ENCODE measurements around the gene SERPINI1. TPM values are rescaled to one million over a fixed set of nuclear protein-coding genes. Genes with fewer than 3 reads are reported as not detected.

Gene SERPINI1
- total RNA-seq, 1 experiment from 2014 or later = 6.0 TPM

GRCh38 chr3:167691366-167691765, 44.2 kb upstream of the SERPINI1 start:
- H3K9me3 Mint-ChIP-seq = no peaks in the 10 kb centered on the region
- Histone ChIP-seq H3K4me2 (ENCODE audit: insufficient read depth, insufficient read length, low read length) (no peak overlapping the region), H3K9me3 (ENCODE audit: control insufficient read depth, low read depth, low read length) (no peaks in the 10 kb centered on the region), H3K79me2 (ENCODE audit: insufficient read depth, low read length) (no peaks in the 10 kb centered on the region; the same call in 1 of the 2 replicates), H4K20me1 (ENCODE audit: control insufficient read depth, insufficient read depth, insufficient read length) (no peaks in the 10 kb centered on the region), H3K27ac (ENCODE audit: insufficient read length, low read depth, low read length) (no peak overlapping the region), H4K5ac (ENCODE audit: insufficient read length, low read depth, low read length) (no peak overlapping the region), H3K4me1 (ENCODE audit: insufficient read depth, low read length) (no peaks in the 10 kb centered on the region; the same call in 1 of the 2 replicates), H2AFZ (ENCODE audit: low read length) (no peak overlapping the region), H2BK12ac (ENCODE audit: insufficient read length, low read depth, low read length) (no peak overlapping the region), H2BK15ac (ENCODE audit: low read depth, low read length) (no peak overlapping the region), H4K8ac (replicated peaks; ENCODE audit: insufficient read length, low read depth, low read length) (no peak overlapping the region), H3K27me3 (ENCODE audit: insufficient read depth, low read length) (no peaks in the 10 kb centered on the region), H2BK5ac (ENCODE audit: insufficient read length, low read length) (no peak overlapping the region), H3K23me2 (ENCODE audit: insufficient read length, low read depth, low read length, poor library complexity, severe bottlenecking) (no peaks in the 10 kb centered on the region), H3K18ac (ENCODE audit: insufficient read length, low read depth, low read length) (no peak overlapping the region), H3K9ac (ENCODE audit: extremely low read depth, insufficient read length, low read length) (no peak overlapping the region), H3K4ac (ENCODE audit: low read depth, low read length) (no peak overlapping the region), H2BK20ac (ENCODE audit: low read depth, low read length, poor library complexity, severe bottlenecking) (no peak overlapping the region), H3K14ac (ENCODE audit: insufficient read depth, low read length) (no peak overlapping the region), H4K91ac (ENCODE audit: insufficient read length, low read depth, low read length) (no peak overlapping the region), H2AK5ac (ENCODE audit: insufficient read length, low read length) (no peak overlapping the region), H3T11ph (ENCODE audit: low read length) (no peak overlapping the region), H3K56ac (ENCODE audit: insufficient read length, low read depth, low read length) (no peak overlapping the region), H2BK120ac (ENCODE audit: low read depth, low read length, poor library complexity, severe bottlenecking) (no peak overlapping the region), H3K23ac (ENCODE audit: insufficient read length, low read depth, low read length) (no peak overlapping the region), H3K79me1 (ENCODE audit: insufficient read depth, low read depth, low read length, poor library complexity, severe bottlenecking) (no peaks in the 10 kb centered on the region)
- WGBS (ENCODE audit: extremely low coverage, insufficient read length, low lambda C conversion rate) = no CpG with 5 or more reads among the region's 3 CpGs
- peak overlapping the region in 1 of 3 experiments; percentile 46; a peak in 1 of 7 replicates for H3K27ac Mint-ChIP-seq
- no peak for DNase-seq
- peaks cover 3 to 38% (median 22%) of the 10 kb centered on the region in 3 experiments; a peak in 6 of 7 replicates for H3K36me3 Mint-ChIP-seq (ENCODE audit: insufficient read depth in 1 of 3, low read depth in 3 of 3)
- no peaks in the 10 kb centered on the region for H3K27me3 Mint-ChIP-seq (ENCODE audit: low read depth)
- H3K4me1 Mint-ChIP-seq = peaks cover 12 to 15% of the 10 kb centered on the region in 2 experiments
- TF ChIP-seq CTCF (conservative IDR thresholded peaks at IDR 0.05) = no peak
- H3K4me3 Mint-ChIP-seq = no peak overlapping the region

Measured in H9 (cell line).